Ascending aorta (tissue), 2 donors: ENCODE measurements around the gene SLC8A2. TPM values are rescaled to one million over a fixed set of nuclear protein-coding genes. Genes with fewer than 3 reads are reported as not detected.

ENCODE experiments used
- DNase-seq, 2 donors: peaks; one replicate each; pipeline ENCODE4 v3.0.0-alpha.2; 2019; ENCODE audit warnings: low spot score in 2 of 2
- H3K27ac ChIP-seq, 2 donors: fragments of 200-600 bp; sonication (generic); one replicate each; pipeline ENCODE4 v1.5.1; 2016 to 2017; ENCODE audit warnings: mild to moderate bottlenecking in 1 of 2
- H3K27me3 ChIP-seq: fragments of 200-600 bp; sonication (generic); one replicate; pipeline ENCODE4 v1.5.1; 2017
- H3K36me3 ChIP-seq, 2 donors: fragments of 200-600 bp; sonication (generic); one replicate each; pipeline ENCODE4 v1.5.1; 2016
- H3K4me1 ChIP-seq, 2 donors: fragments of 200-600 bp; sonication (generic); one replicate each; pipeline ENCODE4 v1.5.1; 2016 to 2017; ENCODE audit warnings: mild to moderate bottlenecking in 1 of 2
- H3K4me3 ChIP-seq, 2 donors: fragments of 200-600 bp; sonication (generic); one replicate each; pipeline ENCODE4 v1.5.1; 2016 to 2017; ENCODE audit warnings: mild to moderate bottlenecking in 1 of 2
- H3K9me3 ChIP-seq, 2 donors: fragments of 200-600 bp; sonication (generic); one replicate each; pipeline ENCODE4 v1.5.1; 2016
- CTCF ChIP-seq, 3 experiments: fragments of 200-600 bp in 2 of 3; fragments of 450-650 bp in 1 of 3; sonication (generic) in 2 of 3; IDR thresholded peaks; one replicate each; pipeline ENCODE4 v1.5.1; 2016 to 2019; ENCODE audit warnings: antibody characterized with exemption in 3 of 3, mild to moderate bottlenecking in 1 of 3, moderate library complexity in 1 of 3
- intact Hi-C: fragments of 100-400 bp; cut with DNase I; formaldehyde crosslinking; loops from one replicate; pipeline ENCODE4 v1.15.1; 2023
- total RNA-seq: library from RNA; depleted of rRNA; stranded (reverse); fragments of >200 nt; gene quantifications from one replicate; pipeline ENCODE4 v1.1.0, GENCODE V29; 2016

The SLC8A2 gene
- total RNA-seq, 1 donor from 2014 or later = not detected

GRCh38 chr19:47407417-47407774 lies 64.3 kb downstream of the SLC8A2 start:
- no peaks in the 10 kb centered on the region for H3K4me1 ChIP-seq
- H3K27me3 ChIP-seq = peaks cover 5% of the 10 kb centered on the region
- no peak overlapping the region for H3K4me3 ChIP-seq
- H3K27ac ChIP-seq = no peak overlapping the region
- TF ChIP-seq CTCF (IDR thresholded peaks at IDR 0.05) = no peak
- no peaks in the 10 kb centered on the region for H3K36me3 ChIP-seq
- no peak for DNase-seq
- H3K9me3 ChIP-seq = no peaks in the 10 kb centered on the region
- intact Hi-C loops = no loop called here

GRCh38 chr19:47406711-47407416 lies 64.8 kb downstream of the SLC8A2 start:
- Histone ChIP-seq H3K4me1 (no peaks in the 10 kb centered on the region), H3K27me3 (peaks cover 5% of the 10 kb centered on the region), H3K4me3 (no peak overlapping the region), H3K9me3 (no peaks in the 10 kb centered on the region), H3K27ac (no peak overlapping the region), H3K36me3 (no peaks in the 10 kb centered on the region)
- intact Hi-C loops = no loop called here
- no peak for TF ChIP-seq CTCF (IDR thresholded peaks at IDR 0.05)
- no peak for DNase-seq

- intact Hi-C loops = no loop called here
- H3K36me3 ChIP-seq = no peaks in the 10 kb centered on the region
- no peak overlapping the region for H3K27ac ChIP-seq
- H3K9me3 ChIP-seq = no peaks in the 10 kb centered on the region
- no peak overlapping the region for H3K4me3 ChIP-seq
- H3K4me1 ChIP-seq = no peaks in the 10 kb centered on the region
- no peak for DNase-seq
- TF ChIP-seq CTCF (IDR thresholded peaks at IDR 0.05) = no peak
- H3K27me3 ChIP-seq = peaks cover 5% of the 10 kb centered on the region
Measured at GRCh38 chr19:47405854-47406417, 65.8 kb downstream of the SLC8A2 start.

GRCh38 chr19:47405197-47405550 lies 66.5 kb downstream of the SLC8A2 start:
- no peak for DNase-seq
- H3K27me3 ChIP-seq = peaks cover 5% of the 10 kb centered on the region
- H3K4me1 ChIP-seq = no peaks in the 10 kb centered on the region
- no peak overlapping the region for H3K4me3 ChIP-seq
- no peak for TF ChIP-seq CTCF (IDR thresholded peaks at IDR 0.05)
- intact Hi-C loops = no loop called here
- H3K9me3 ChIP-seq = no peaks in the 10 kb centered on the region
- no peaks in the 10 kb centered on the region for H3K36me3 ChIP-seq
- no peak overlapping the region for H3K27ac ChIP-seq

GRCh38 chr19:47404334-47405196 lies 67.1 kb downstream of the SLC8A2 start:
- TF ChIP-seq CTCF (IDR thresholded peaks at IDR 0.05) = no peak
- H3K27me3 ChIP-seq = peaks cover 5% of the 10 kb centered on the region
- H3K9me3 ChIP-seq = no peaks in the 10 kb centered on the region
- no peak overlapping the region for H3K27ac ChIP-seq
- no peak overlapping the region for H3K4me3 ChIP-seq
- no peak for DNase-seq
- intact Hi-C loops = no loop called here
- H3K36me3 ChIP-seq = no peaks in the 10 kb centered on the region
- no peaks in the 10 kb centered on the region for H3K4me1 ChIP-seq
